LNCaP clone FGC (cell line): ENCODE results near the gene GPC6.

Source experiments
- DNase-seq: peaks from one replicate; pipeline ENCODE4 v3.0.0-alpha.2; 2011; ENCODE audit warnings: low read depth
- H3K4me3 ChIP-seq: 2 replicates; pipeline ENCODE4 v1.5.1; 2011; ENCODE audit warnings: mild to moderate bottlenecking, low read depth, low read length, control low read depth
- CTCF ChIP-seq: IDR thresholded peaks from 2 replicates; pipeline ENCODE4 v1.5.1; 2012; ENCODE audit warnings: mild to moderate bottlenecking; ENCODE audit not compliant: control insufficient read depth, insufficient read depth; ENCODE audit errors: extremely low read depth

The GPC6 gene

GRCh38 chr13:94182185-94182761 lies 955.7 kb downstream of the GPC6 start:
- H3K4me3 ChIP-seq, result no peak overlapping the region
- no peak for DNase-seq
- TF ChIP-seq CTCF, result no peak

- no peak for TF ChIP-seq CTCF
- no peak for DNase-seq
- no peak overlapping the region for H3K4me3 ChIP-seq
Observed at GRCh38 chr13:94186470-94186869, 959.9 kb downstream of the GPC6 start.

GRCh38 chr13:94188201-94188854 lies 961.7 kb downstream of the GPC6 start:
- no peak overlapping the region for H3K4me3 ChIP-seq
- no peak for DNase-seq
- TF ChIP-seq CTCF, result no peak

GRCh38 chr13:94192431-94192975 lies 965.9 kb downstream of the GPC6 start:
- DNase-seq, result no peak
- peak; percentile 50 for TF ChIP-seq CTCF
- H3K4me3 ChIP-seq, result no peak overlapping the region

- H3K4me3 ChIP-seq, result no peak overlapping the region
- no peak for DNase-seq
- no peak for TF ChIP-seq CTCF
Observed at GRCh38 chr13:94195715-94196114, 969.1 kb downstream of the GPC6 start.

GRCh38 chr13:94196413-94196812 lies 969.8 kb downstream of the GPC6 start:
- no peak overlapping the region for H3K4me3 ChIP-seq
- TF ChIP-seq CTCF, result no peak
- DNase-seq, result no peak
